HEK293 (cell line): ENCODE measurements around the gene S1PR2.

Experiments used
- CTCF ChIP-seq: fragments of 450-650 bp; formaldehyde crosslinking; IDR thresholded peaks from 2 replicates; pipeline ENCODE4 v1.5.1; 2016; ENCODE audit warnings: missing biosample characterization, missing genetic modification characterization
- KLF9 ChIP-seq: fragments of 450-650 bp; formaldehyde crosslinking; IDR thresholded peaks from 2 replicates; pipeline ENCODE4 v1.5.1; 2016; ENCODE audit warnings: missing biosample characterization, missing genetic modification characterization, low read depth
- OVOL3 ChIP-seq: fragments of 450-650 bp; formaldehyde crosslinking; IDR thresholded peaks from 2 replicates; pipeline ENCODE4 v1.5.1; 2016; ENCODE audit warnings: missing biosample characterization, missing genetic modification characterization
- PRDM6 ChIP-seq: fragments of 450-650 bp; formaldehyde crosslinking; IDR thresholded peaks from 2 replicates; pipeline ENCODE4 v1.5.1; 2017; ENCODE audit warnings: missing biosample characterization, missing genetic modification characterization
- SALL2 ChIP-seq: fragments of 450-650 bp; formaldehyde crosslinking; IDR thresholded peaks from 2 replicates; pipeline ENCODE4 v1.5.0; 2017; ENCODE audit warnings: missing biosample characterization, mild to moderate bottlenecking, missing genetic modification characterization, borderline replicate concordance
- SETDB1 ChIP-seq: IDR thresholded peaks from one replicate; pipeline ENCODE4 v1.6.1; 2017; ENCODE audit warnings: mild to moderate bottlenecking, low read length, moderate library complexity, mixed read lengths; ENCODE audit not compliant: insufficient read length
- SP2 ChIP-seq: fragments of 450-650 bp; formaldehyde crosslinking; IDR thresholded peaks from 2 replicates; pipeline ENCODE4 v1.5.1; 2016; ENCODE audit warnings: missing biosample characterization, missing genetic modification characterization
- ZNF133 ChIP-seq: fragments of 450-650 bp; formaldehyde crosslinking; IDR thresholded peaks from 2 replicates; pipeline ENCODE4 v1.5.1; 2016; ENCODE audit warnings: missing biosample characterization, missing genetic modification characterization
- ZNF175 ChIP-seq: fragments of 450-650 bp; formaldehyde crosslinking; IDR thresholded peaks from 2 replicates; pipeline ENCODE4 v1.5.1; 2016; ENCODE audit warnings: missing biosample characterization, missing genetic modification characterization
- ZNF335 ChIP-seq: fragments of 450-650 bp; formaldehyde crosslinking; conservative IDR thresholded peaks from 2 replicates; pipeline ENCODE4 v1.5.1; 2016; ENCODE audit warnings: missing biosample characterization, missing genetic modification characterization
- ZNF366 ChIP-seq: fragments of 450-650 bp; formaldehyde crosslinking; conservative IDR thresholded peaks from 2 replicates; pipeline ENCODE4 v1.5.1; 2016; ENCODE audit warnings: missing biosample characterization, missing genetic modification characterization
- ZNF530 ChIP-seq: fragments of 450-650 bp; formaldehyde crosslinking; IDR thresholded peaks from 2 replicates; pipeline ENCODE4 v1.5.1; 2016; ENCODE audit warnings: low read depth, missing biosample characterization, missing genetic modification characterization
- ZNF776 ChIP-seq: fragments of 450-650 bp; formaldehyde crosslinking; IDR thresholded peaks from 2 replicates; pipeline ENCODE4 v1.5.0; 2017; ENCODE audit warnings: missing biosample characterization, missing genetic modification characterization, borderline replicate concordance

- TF ChIP-seq ZNF335 (tag by site-specific recombination) (no peak), CTCF (tag by site-specific recombination) (no peak), ZNF530 (tag by site-specific recombination) (no peak), ZNF133 (no peak), SP2 (tag by site-specific recombination) (no peak), ZNF366 (tag by site-specific recombination) (no peak), PRDM6 (tag by site-specific recombination) (no peak), ZNF776 (tag by site-specific recombination) (no peak), KLF9 (tag by site-specific recombination) (no peak), SETDB1 (no peak), ZNF175 (no peak), SALL2 (tag by site-specific recombination) (no peak), OVOL3 (tag by site-specific recombination) (no peak)
Measured at GRCh38 chr19:10211691-10212090, 19.4 kb downstream of the S1PR2 start.
